Fibroblast of villous mesenchyme (primary cell): ENCODE results near the gene AKT1S1. TPM values are rescaled to one million over a fixed set of nuclear protein-coding genes. Genes with fewer than 3 reads are reported as not detected.

ENCODE experiments used
- DNase-seq: peaks from one replicate; pipeline ENCODE4 v3.0.0-alpha.2; 2010; ENCODE audit warnings: low read depth
- H3K4me3 ChIP-seq: 2 replicates; pipeline ENCODE4 v1.5.1; 2011; ENCODE audit warnings: low read depth, mild to moderate bottlenecking, low read length
- CTCF ChIP-seq: IDR thresholded peaks from 2 replicates; pipeline ENCODE4 v1.5.1; 2012; ENCODE audit warnings: low read depth, mild to moderate bottlenecking, low read length; ENCODE audit not compliant: insufficient read depth
- total RNA-seq: library from RNA; depleted of rRNA; stranded (reverse); fragments of >200 nt; gene quantifications from 2 replicates; pipeline ENCODE4 v1.2.3, GENCODE V29; 2012

AKT1S1 gene
- total RNA-seq, 1 donor = 12.5 TPM

- no peak for TF ChIP-seq CTCF
- H3K4me3 ChIP-seq = no peak overlapping the region
- DNase-seq = peak; percentile 94
Measured at GRCh38 chr19:49847731-49848696, 29.1 kb downstream of the AKT1S1 start.

- no peak for DNase-seq
- no peak for TF ChIP-seq CTCF
- H3K4me3 ChIP-seq = no peak overlapping the region
Measured at GRCh38 chr19:49846408-49846807, 30.7 kb downstream of the AKT1S1 start.

GRCh38 chr19:49845414-49845813 lies 31.7 kb downstream of the AKT1S1 start:
- DNase-seq = peak; percentile 59
- TF ChIP-seq CTCF = peak; percentile 20
- H3K4me3 ChIP-seq = no peak overlapping the region

GRCh38 chr19:49844138-49845095 lies 32.7 kb downstream of the AKT1S1 start:
- TF ChIP-seq CTCF = no peak
- DNase-seq = no peak
- H3K4me3 ChIP-seq = no peak overlapping the region

- no peak for DNase-seq
- no peak for TF ChIP-seq CTCF
- H3K4me3 ChIP-seq = no peak overlapping the region
Measured at GRCh38 chr19:49843265-49843664, 33.9 kb downstream of the AKT1S1 start.

- H3K4me3 ChIP-seq = no peak overlapping the region
- DNase-seq = no peak
- TF ChIP-seq CTCF = no peak
Measured at GRCh38 chr19:49840736-49841249, 36.4 kb downstream of the AKT1S1 start.
